Ovary (tissue), 3 donors: Measurements from ENCODE around the gene EPS8L2.

Source experiments
- CTCF ChIP-seq, 3 donors: fragments of 450-650 bp in 2 of 3; fragments of 200-600 bp in 1 of 3; IDR thresholded peaks; one replicate each; pipeline versions ENCODE4 v1.5.1 to v1.8.0; 2016 to 2022; ENCODE audit warnings: antibody characterized with exemption in 3 of 3, mild to moderate bottlenecking in 1 of 3
- EP300 ChIP-seq: sonication (generic); formaldehyde crosslinking; IDR thresholded peaks from one replicate; pipeline ENCODE4 v1.6.1; 2017; ENCODE audit warnings: antibody characterized with exemption
- POLR2A ChIP-seq: fragments of 450-650 bp; IDR thresholded peaks from one replicate; pipeline ENCODE4 v1.6.1; 2017; ENCODE audit warnings: antibody characterized with exemption, mild to moderate bottlenecking, moderate library complexity
- donor health status: DM: no; HTN: no; CAD: no.

DNA sequence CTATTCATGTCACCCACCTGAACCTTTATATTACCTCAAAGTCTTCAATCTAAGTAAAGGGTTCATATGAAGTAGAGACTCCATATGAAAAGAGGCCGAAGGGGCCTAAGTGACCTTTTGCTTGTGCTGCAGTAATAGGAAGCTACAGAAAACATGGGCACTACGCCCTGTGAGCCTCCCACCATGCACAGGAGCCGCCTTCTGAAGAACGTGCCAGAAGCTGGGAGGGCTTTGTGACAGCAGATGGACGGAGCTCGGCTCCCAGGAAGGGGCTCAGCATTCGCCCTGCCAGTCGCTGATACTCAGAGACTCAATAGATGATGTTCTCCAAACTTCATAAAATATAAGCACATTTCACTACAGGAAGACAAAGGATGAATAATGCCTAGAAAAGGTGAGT is 32.2 kb upstream of the EPS8L2 start:
- TF ChIP-seq CTCF (IDR thresholded peaks at IDR 0.05): no peak
- TF ChIP-seq POLR2A: no peak
- TF ChIP-seq EP300: no peak
